Common myeloid progenitor, CD34-positive (primary cell): Measurements from ENCODE around the gene SCAP.
A peak's percentile ranks its signal among the peaks of the same experiment; 100 is the strongest.
"Not testable (repeated sequence)": the region's sequence is repeated elsewhere in the genome, so short reads cannot be mapped to it uniquely, and the experiment has no call there.

ENCODE experiments used
- CTCF ChIA-PET: fragments of 350-600 bp; sonication (Branson Sonifier 250); formaldehyde crosslinking; loops from one replicate; lab custom pipeline; 2021; ENCODE audit warnings: antibody characterized with exemption; lab: Charles Lee
- POLR2A ChIA-PET: fragments of 350-600 bp; sonication (Branson Sonifier 250); formaldehyde crosslinking; loops from one replicate; lab custom pipeline; 2021; ENCODE audit warnings: antibody characterized with exemption; lab: Charles Lee
- DNase-seq, 3 donors: peaks; one replicate each; pipeline versions ENCODE4 v3.0.0 to v3.0.0-alpha.2; 2013
- H3K27ac ChIP-seq, 2 experiments: 1 replicate in 1 of 2; 2 replicates in 1 of 2; pipeline ENCODE4 v1.7.0; 2013; ENCODE audit warnings: inconsistent platforms in 2 of 2, low read length in 2 of 2, mild to moderate bottlenecking in 2 of 2, low read depth in 1 of 2, moderate library complexity in 1 of 2; ENCODE audit not compliant: severe bottlenecking in 2 of 2, insufficient read depth in 1 of 2, poor library complexity in 1 of 2
- H3K27me3 ChIP-seq, 5 experiments: replicated peaks in 2 of 5; 1 replicate in 3 of 5; 2 replicates in 2 of 5; pipeline versions ENCODE4 v1.6.1 to v1.7.0; 2013; ENCODE audit warnings: low read length in 4 of 5, mild to moderate bottlenecking in 2 of 5, moderate library complexity in 2 of 5, inconsistent platforms in 1 of 5; ENCODE audit not compliant: insufficient read depth in 5 of 5, control insufficient read depth in 4 of 5
- H3K36me3 ChIP-seq, 4 experiments: 1 replicate in 2 of 4; 2 replicates in 2 of 4; pipeline versions ENCODE4 v1.6.1 to v1.7.0; 2013; ENCODE audit warnings: low read length in 3 of 4, control low read depth in 1 of 4, mild to moderate bottlenecking in 1 of 4; ENCODE audit not compliant: control insufficient read depth in 4 of 4, insufficient read depth in 4 of 4
- H3K4me1 ChIP-seq, 4 experiments: 1 replicate in 3 of 4; 2 replicates in 1 of 4; pipeline versions ENCODE4 v1.6.1 to v1.7.1; 2013; ENCODE audit warnings: low read length in 3 of 4, mild to moderate bottlenecking in 3 of 4, control low read depth in 1 of 4, inconsistent platforms in 1 of 4, moderate library complexity in 1 of 4; ENCODE audit not compliant: control insufficient read depth in 4 of 4, insufficient read depth in 4 of 4; ENCODE audit errors: control extremely low read depth in 1 of 4
- H3K4me3 ChIP-seq, 7 experiments: 1 replicate in 4 of 7; 2 replicates in 3 of 7; pipeline versions ENCODE4 v1.5.1 to v1.7.0; 2013; ENCODE audit warnings: mild to moderate bottlenecking in 7 of 7, low read length in 6 of 7, moderate library complexity in 6 of 7, inconsistent platforms in 2 of 7, low read depth in 2 of 7, control low read depth in 1 of 7; ENCODE audit not compliant: insufficient read depth in 4 of 7, control insufficient read depth in 1 of 7; ENCODE audit errors: extremely low read depth in 1 of 7
- H3K9me3 ChIP-seq, 5 experiments: 1 replicate in 4 of 5; 2 replicates in 1 of 5; pipeline versions ENCODE4 v1.6.1 to v1.7.1; 2013; ENCODE audit warnings: low read length in 4 of 5, mild to moderate bottlenecking in 2 of 5, inconsistent platforms in 1 of 5, low read depth in 1 of 5, moderate library complexity in 1 of 5; ENCODE audit not compliant: control insufficient read depth in 4 of 5, insufficient read depth in 2 of 5; ENCODE audit errors: control extremely low read depth in 1 of 5
- WGBS: methylation state at CpG from one replicate; pipeline ENCODE4 v1.1.5; 2013; ENCODE audit not compliant: insufficient coverage; 5-methylcytosine and 5-hydroxymethylcytosine counted together

The SCAP gene

DNA sequence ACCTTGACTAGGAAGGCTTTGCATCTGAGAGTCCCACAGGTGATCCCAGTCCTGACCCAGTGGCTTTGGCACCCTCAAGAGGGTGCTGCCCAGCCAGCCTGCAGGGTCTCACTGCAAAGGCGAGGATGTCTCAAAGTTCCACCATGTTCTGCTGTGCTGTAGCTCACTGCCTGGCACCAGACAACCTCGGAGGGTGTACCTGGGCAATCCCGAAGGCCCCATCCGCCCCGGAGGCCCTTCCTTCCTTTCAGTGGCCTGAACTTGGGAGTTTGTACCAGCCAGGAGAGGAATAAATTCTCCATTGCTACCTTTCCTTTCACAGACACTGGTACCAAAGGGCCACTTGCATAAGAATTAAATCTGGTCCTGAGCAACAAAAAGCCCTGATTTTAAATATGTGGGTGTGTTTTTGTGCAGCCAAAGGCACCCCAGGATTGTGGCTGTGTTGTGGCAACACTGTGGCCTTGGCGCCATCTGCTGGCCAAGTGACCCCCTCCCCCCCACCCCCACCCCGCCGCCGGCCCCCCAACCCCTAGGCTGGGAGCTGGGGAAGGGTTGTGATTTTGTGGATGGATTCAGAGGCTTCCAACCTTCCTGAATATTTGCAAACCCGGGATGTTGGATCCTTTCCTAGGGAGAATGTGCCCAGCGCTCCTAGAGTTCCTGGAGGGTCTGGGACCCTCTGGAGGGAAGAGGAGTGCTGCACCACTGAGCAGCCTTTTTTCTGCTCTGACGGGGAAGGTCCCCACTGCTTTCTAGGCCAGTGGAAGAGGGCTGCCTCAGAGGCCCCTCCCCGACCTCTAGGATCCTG is 104.6 kb downstream of the SCAP start:
- H3K27ac ChIP-seq: no peak overlapping the region
- peak; percentile 14 to 57 (median 43) for DNase-seq
- H3K9me3 ChIP-seq: no peaks in the 10 kb centered on the region
- ChIA-PET CTCF (interaction anchor here (0.6 to 1.6 kb wide), 10 partner anchors 8 to 91 kb away, joined by 3 to 6 read pairs (median 3); partner anchors contain the start of gene PTPN23), POLR2A (no interaction called here)
- WGBS: 62% methylated on average over 9 of the region's 13 CpGs
- peaks cover 0 to 3% (median 0%) of the 10 kb centered on the region in 4 experiments for H3K4me1 ChIP-seq
- no peaks in the 10 kb centered on the region for H3K27me3 ChIP-seq
- H3K4me3 ChIP-seq: no peak overlapping the region
- no peaks in the 10 kb centered on the region for H3K36me3 ChIP-seq

DNA sequence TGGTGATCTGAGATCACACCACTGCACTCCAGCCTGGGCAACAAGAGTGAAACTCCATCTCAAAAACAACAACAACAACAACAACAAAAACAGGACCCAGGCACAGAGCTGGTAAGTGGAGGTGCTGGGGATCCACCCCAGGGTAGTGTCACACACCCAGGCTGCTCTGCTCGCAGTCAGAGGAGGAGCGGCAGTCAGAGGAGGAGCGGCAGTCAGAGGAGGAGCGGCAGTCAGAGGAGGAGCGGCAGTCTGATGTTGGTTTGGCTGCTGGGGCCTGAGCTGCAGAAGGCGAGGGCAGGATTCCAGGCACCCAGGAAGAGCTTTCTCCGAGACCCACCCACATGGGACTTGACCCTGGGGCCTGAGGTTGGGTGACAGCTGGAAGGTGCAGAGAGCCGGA is 105.7 kb downstream of the SCAP start:
- H3K4me1 ChIP-seq, H3K9me3 ChIP-seq, DNase-seq, H3K36me3 ChIP-seq, H3K27me3 ChIP-seq, H3K4me3 ChIP-seq, POLR2A ChIA-PET, H3K27ac ChIP-seq: not testable (repeated sequence)
- WGBS: 94% methylated on average over 5 of the region's 8 CpGs
- CTCF ChIA-PET: interaction anchor here (0.9 to 1.6 kb wide), 9 partner anchors 9 to 456 kb away, joined by 3 to 6 read pairs (median 4); no protein-coding TSS in a partner anchor

GRCh38 chr3:47367631-47368030 is 108.1 kb downstream of the SCAP start:
- ChIA-PET POLR2A (no interaction called here), CTCF (interaction anchor here (0.8 to 1.4 kb wide), 2 partner anchors 10 to 21 kb away, joined by 3 read pairs; no protein-coding TSS in a partner anchor)
- peaks cover 0 to 4% (median 3%) of the 10 kb centered on the region in 4 experiments for H3K4me1 ChIP-seq
- no peaks in the 10 kb centered on the region for H3K9me3 ChIP-seq
- no peaks in the 10 kb centered on the region for H3K36me3 ChIP-seq
- H3K4me3 ChIP-seq: no peak overlapping the region
- WGBS: 100% methylated on average over 7 of the region's 7 CpGs
- H3K27me3 ChIP-seq: no peaks in the 10 kb centered on the region
- DNase-seq: no peak
- no peak overlapping the region for H3K27ac ChIP-seq

GRCh38 chr3:47366833-47367232 is 108.9 kb downstream of the SCAP start:
- Histone ChIP-seq H3K4me1 (peaks cover 0 to 8% (median 6%) of the 10 kb centered on the region in 4 experiments), H3K36me3 (no peaks in the 10 kb centered on the region), H3K9me3 (no peaks in the 10 kb centered on the region), H3K27ac (no peak overlapping the region), H3K27me3 (no peaks in the 10 kb centered on the region), H3K4me3 (no peak overlapping the region)
- POLR2A ChIA-PET: no interaction called here
- CTCF ChIA-PET: interaction anchor here (0.8 to 1.4 kb wide), 2 partner anchors 11 to 20 kb away, joined by 3 read pairs; no protein-coding TSS in a partner anchor
- no peak for DNase-seq
- WGBS: 100% methylated on average over 1 of the region's 2 CpGs

GRCh38 chr3:47365213-47366153 is 110.3 kb downstream of the SCAP start:
- 60% methylated on average over 7 of the region's 11 CpGs for WGBS
- CTCF ChIA-PET: interaction anchor here (0.6 kb wide), 1 partner anchor 292 kb away, joined by 3 read pairs; no protein-coding TSS in a partner anchor
- no peak overlapping the region for H3K4me3 ChIP-seq
- H3K9me3 ChIP-seq: peaks cover 0 to 2% (median 0%) of the 10 kb centered on the region in 5 experiments
- POLR2A ChIA-PET: interaction anchor here (0.7 kb wide), 1 partner anchor 672 kb away, joined by 3 read pairs; the partner anchor contains the start of gene ALS2CL
- no peaks in the 10 kb centered on the region for H3K27me3 ChIP-seq
- H3K4me1 ChIP-seq: peaks cover 0 to 7% (median 5%) of the 10 kb centered on the region in 4 experiments
- DNase-seq: peak in 1 of 3 donors; percentile 7
- no peaks in the 10 kb centered on the region for H3K36me3 ChIP-seq
- H3K27ac ChIP-seq: no peak overlapping the region
